HepG2 (cell line): Measurements from ENCODE around the gene CDH12. TPM values are rescaled to one million over a fixed set of nuclear protein-coding genes. Genes with fewer than 3 reads are reported as not detected.

Source experiments
- ATAC-seq: fragments of 200-7000 bp; cut with Tn5 transposase; 3 replicates; pipeline ENCODE4 v1.9.1; 2020; ENCODE audit warnings: mild to moderate bottlenecking, moderate library complexity
- BruUV-seq: library from RNA; stranded (reverse); fragments of 400-500 nt; replicated peaks from 2 replicates; lab custom pipeline; 2021; lab: Mats Ljungman, UMichigan
- CTCF ChIA-PET: fragments of 300-600 bp; formaldehyde crosslinking; extraction: SDS; loops from one replicate; lab custom pipeline; 2021; ENCODE audit warnings: low total read pairs, inconsistent platforms, low intra/inter-chr PET ratio; lab: Yijun Ruan, JAX
- POLR2A ChIA-PET: fragments of 350-600 bp; sonication (Branson Sonifier 250); formaldehyde crosslinking; loops from one replicate; lab custom pipeline; 2020; ENCODE audit warnings: antibody characterized with exemption, inconsistent platforms; lab: Yijun Ruan, JAX
- DNase-seq: peaks from one replicate; pipeline ENCODE4 v3.0.0-alpha.2; 2015; ENCODE audit warnings: low spot score
- FAIRE-seq: peaks from 3 replicates; lab custom pipeline; 2011; peaks lifted over from hg19 to GRCh38; lab: Jason Lieb, UNC
- H2AFZ ChIP-seq: one replicate; pipeline ENCODE4 v1.6.1; 2011; ENCODE audit warnings: low read length, inconsistent platforms
- H3K27ac ChIP-seq: fragments of 300-600 bp; 3 replicates; pipeline ENCODE4 v1.8.0; 2011; ENCODE audit warnings: mixed run types, mild to moderate bottlenecking, mixed read lengths, low read length, inconsistent platforms; ENCODE audit not compliant: insufficient read depth; ENCODE audit errors: extremely low read length
- H3K27me3 ChIP-seq, 2 experiments: fragments of 200-600 bp in 1 of 2; 2 replicates in 1 of 2; 3 replicates in 1 of 2; pipeline versions ENCODE4 v1.6.0 to v1.8.0; 2011; ENCODE audit warnings: low read length in 2 of 2, mild to moderate bottlenecking in 2 of 2, moderate library complexity in 2 of 2, inconsistent platforms in 1 of 2; ENCODE audit not compliant: insufficient read depth in 2 of 2, control insufficient read depth in 1 of 2
- H3K36me3 ChIP-seq, 2 experiments: fragments of 200-600 bp in 1 of 2; replicated peaks in 1 of 2; 2 replicates in 1 of 2; 3 replicates in 1 of 2; pipeline versions ENCODE4 v1.5.1 to v1.8.0; 2011; ENCODE audit warnings: low read length in 2 of 2, inconsistent platforms in 1 of 2; ENCODE audit not compliant: insufficient read depth in 2 of 2, control insufficient read depth in 1 of 2
- H3K4me1 ChIP-seq: 2 replicates; pipeline ENCODE4 v1.5.1; 2012; ENCODE audit warnings: low read length, inconsistent platforms; ENCODE audit not compliant: insufficient read depth
- H3K4me2 ChIP-seq: 2 replicates; pipeline ENCODE4 v1.6.0; 2011; ENCODE audit warnings: low read depth, low read length, inconsistent platforms
- H3K4me3 ChIP-seq, 3 experiments: fragments of 200-600 bp in 1 of 3; sonication (generic), shearing (Covaris generic) in 1 of 3; replicated peaks in 1 of 3; 2 replicates each; pipeline ENCODE4 v1.5.1; 2011 to 2016; ENCODE audit warnings: low read length in 3 of 3, inconsistent platforms in 2 of 3, low read depth in 2 of 3, mild to moderate bottlenecking in 2 of 3, control low read depth in 1 of 3, mixed read lengths in 1 of 3; ENCODE audit not compliant: insufficient read depth in 1 of 3
- H3K79me2 ChIP-seq: one replicate; pipeline ENCODE4 v1.6.1; 2011; ENCODE audit warnings: low read length, inconsistent platforms; ENCODE audit not compliant: insufficient read depth
- H3K9ac ChIP-seq: 2 replicates; pipeline ENCODE4 v1.6.0; 2011; ENCODE audit warnings: mild to moderate bottlenecking, low read depth, low read length, inconsistent platforms; ENCODE audit not compliant: insufficient read depth
- H3K9me3 ChIP-seq: 2 replicates; pipeline ENCODE4 v1.5.1; 2012; ENCODE audit warnings: mild to moderate bottlenecking, low read length
- H4K20me1 ChIP-seq: 2 replicates; pipeline ENCODE4 v1.6.0; 2011; ENCODE audit warnings: inconsistent platforms, mild to moderate bottlenecking, low read length, moderate library complexity; ENCODE audit not compliant: insufficient read depth
- ATF7-NPFF ChIP-seq: sonication (generic); formaldehyde crosslinking; IDR thresholded peaks from 2 replicates; pipeline ENCODE4 v1.8.1; 2023; ENCODE audit warnings: mild to moderate bottlenecking, low read depth, missing genetic modification reagents, moderate library complexity
- FOXO1 ChIP-seq: sonication (generic); formaldehyde crosslinking; IDR thresholded peaks from 2 replicates; pipeline ENCODE4 v1.4.0; 2020; ENCODE audit warnings: missing genetic modification reagents
- MYNN ChIP-seq: sonication (generic); formaldehyde crosslinking; IDR thresholded peaks from 2 replicates; pipeline ENCODE4 v1.4.0; 2020; ENCODE audit warnings: mild to moderate bottlenecking, low read depth, missing genetic modification reagents
- TGIF2 ChIP-seq: IDR thresholded peaks from 2 replicates; pipeline ENCODE4 v1.6.1; 2016; ENCODE audit warnings: control low read depth, missing compliant biosample characterization
- UBTF ChIP-seq: sonication (generic); formaldehyde crosslinking; IDR thresholded peaks from 2 replicates; pipeline ENCODE4 v1.4.0; 2020; ENCODE audit warnings: mild to moderate bottlenecking, missing genetic modification reagents
- ZNF3 ChIP-seq: IDR thresholded peaks from 2 replicates; pipeline ENCODE4 v1.7.0; 2017; ENCODE audit warnings: inconsistent platforms
- ZNF883 ChIP-seq: sonication (generic); formaldehyde crosslinking; IDR thresholded peaks from 2 replicates; pipeline ENCODE4 v1.5.1; 2020; ENCODE audit warnings: mild to moderate bottlenecking, missing genetic modification reagents; ENCODE audit errors: not compliant biosample characterization
- WGBS: methylation state at CpG from one replicate; pipeline ENCODE4 v1.1.6; 2017; ENCODE audit warnings: low lambda C conversion rate; 5-methylcytosine and 5-hydroxymethylcytosine counted together
- in situ Hi-C: cut with HindIII; loops from 2 replicates; pipeline ENCODE4 v1.10.0; 2017; ENCODE audit warnings: low pct_unique_long_range_greater_than_20kb; ENCODE audit not compliant: extremely low pct_ligation_motif_present
- intact Hi-C: fragments of 100-400 bp; cut with micrococcal nuclease; formaldehyde crosslinking; loops from one replicate; pipeline ENCODE4 v1.10.0; 2022; ENCODE audit not compliant: unreplicated experiment
- polyA plus RNA-seq, 8 experiments: library from polyadenylated mRNA; depleted of rRNA in 3 of 8; stranded (reverse) in 7 of 8; unstranded in 1 of 8; fragments of >200 nt; fragmentation: Illumina TruSeq in 4 of 8; extraction: Trizol in 4 of 8; gene quantifications; 2 replicates each; pipeline versions ENCODE4 v1.2.1 to v1.2.3, GENCODE V29; 2011 to 2016; ENCODE audit warnings: low read depth in 4 of 8, missing spikeins in 1 of 8, mixed read lengths in 1 of 8; ENCODE audit not compliant: insufficient read depth in 1 of 8
- total RNA-seq, 5 experiments: library from RNA; depleted of rRNA; stranded (reverse); fragments of >200 nt; fragmentation: Illumina TruSeq; extraction: Trizol; gene quantifications; 2 replicates each; pipeline ENCODE4 v1.2.3, GENCODE V29; 2016; ENCODE audit warnings: low read depth in 1 of 5
- TF ChIP-seq, protein P1 (sequence below): sonication (generic); formaldehyde crosslinking; IDR thresholded peaks from 2 replicates; pipeline ENCODE4 v1.4.0; 2020; ENCODE audit warnings: missing genetic modification reagents

CDH12 gene
- total and polyA plus RNA-seq, 2 of the 13 experiments (the other 11 are each of a cell fraction or from before 2014, with no cell fraction given): not detected

- Histone ChIP-seq H3K4me1 (no peaks in the 10 kb centered on the region), H3K4me3 (no peak overlapping the region), H3K27me3 (no peaks in the 10 kb centered on the region), H2AFZ (no peak overlapping the region), H3K9me3 (no peaks in the 10 kb centered on the region), H3K27ac (no peak overlapping the region), H4K20me1 (no peaks in the 10 kb centered on the region), H3K4me2 (no peak overlapping the region), H3K79me2 (no peaks in the 10 kb centered on the region), H3K9ac (no peak overlapping the region), H3K36me3 (no peaks in the 10 kb centered on the region)
- in situ Hi-C loops: loop anchor here (10.0 kb wide), 1 partner anchor 415 kb away; no protein-coding TSS in a partner anchor
- TF ChIP-seq ZNF883: no peak
- TF ChIP-seq TGIF2: no peak
- no peak for TF ChIP-seq UBTF
- no peak for TF ChIP-seq ATF7-NPFF (CRISPR knock-in tag)
- no peak for TF ChIP-seq FOXO1
- no peak for TF ChIP-seq ZNF3 (CRISPR knock-in tag)
- TF ChIP-seq, protein P1, sequence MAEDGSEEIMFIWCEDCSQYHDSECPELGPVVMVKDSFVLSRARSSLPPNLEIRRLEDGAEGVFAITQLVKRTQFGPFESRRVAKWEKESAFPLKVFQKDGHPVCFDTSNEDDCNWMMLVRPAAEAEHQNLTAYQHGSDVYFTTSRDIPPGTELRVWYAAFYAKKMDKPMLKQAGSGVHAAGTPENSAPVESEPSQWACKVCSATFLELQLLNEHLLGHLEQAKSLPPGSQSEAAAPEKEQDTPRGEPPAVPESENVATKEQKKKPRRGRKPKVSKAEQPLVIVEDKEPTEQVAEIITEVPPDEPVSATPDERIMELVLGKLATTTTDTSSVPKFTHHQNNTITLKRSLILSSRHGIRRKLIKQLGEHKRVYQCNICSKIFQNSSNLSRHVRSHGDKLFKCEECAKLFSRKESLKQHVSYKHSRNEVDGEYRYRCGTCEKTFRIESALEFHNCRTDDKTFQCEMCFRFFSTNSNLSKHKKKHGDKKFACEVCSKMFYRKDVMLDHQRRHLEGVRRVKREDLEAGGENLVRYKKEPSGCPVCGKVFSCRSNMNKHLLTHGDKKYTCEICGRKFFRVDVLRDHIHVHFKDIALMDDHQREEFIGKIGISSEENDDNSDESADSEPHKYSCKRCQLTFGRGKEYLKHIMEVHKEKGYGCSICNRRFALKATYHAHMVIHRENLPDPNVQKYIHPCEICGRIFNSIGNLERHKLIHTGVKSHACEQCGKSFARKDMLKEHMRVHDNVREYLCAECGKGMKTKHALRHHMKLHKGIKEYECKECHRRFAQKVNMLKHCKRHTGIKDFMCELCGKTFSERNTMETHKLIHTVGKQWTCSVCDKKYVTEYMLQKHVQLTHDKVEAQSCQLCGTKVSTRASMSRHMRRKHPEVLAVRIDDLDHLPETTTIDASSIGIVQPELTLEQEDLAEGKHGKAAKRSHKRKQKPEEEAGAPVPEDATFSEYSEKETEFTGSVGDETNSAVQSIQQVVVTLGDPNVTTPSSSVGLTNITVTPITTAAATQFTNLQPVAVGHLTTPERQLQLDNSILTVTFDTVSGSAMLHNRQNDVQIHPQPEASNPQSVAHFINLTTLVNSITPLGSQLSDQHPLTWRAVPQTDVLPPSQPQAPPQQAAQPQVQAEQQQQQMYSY (CRISPR knock-in tag): no peak
- TF ChIP-seq MYNN (CRISPR knock-in tag): no peak
- FAIRE-seq: no peak
- intact Hi-C loops: loop anchor here (5.0 to 10.0 kb wide), 2 partner anchors 835 to 1328 kb away; no protein-coding TSS in a partner anchor
- DNase-seq: no peak
- ChIA-PET POLR2A (no interaction called here), CTCF (no interaction called here)
- ATAC-seq: no peak
- no TSS peak for BruUV-seq
- WGBS: 0% methylated on average over 2 of the region's 2 CpGs
These were observed 1043.5 kb downstream of the CDH12 start for GRCh38 chr5:21809611-21810010.
